MCF 10A (cell line): ENCODE data around the gene ZNF554. TPM values are rescaled to one million over a fixed set of nuclear protein-coding genes. Genes with fewer than 3 reads are reported as not detected.

ENCODE experiments used
- BruUV-seq: library from RNA; stranded (reverse); fragments of 400-500 nt; replicated peaks from 2 replicates; lab custom pipeline; 2021; lab: Mats Ljungman, UMichigan
- CTCF ChIA-PET: fragments of 300-600 bp; sonication (Branson Sonifier 250); formaldehyde crosslinking; extraction: SDS; loops from one replicate; lab custom pipeline; 2021; ENCODE audit warnings: antibody characterized with exemption, inconsistent platforms; lab: Yijun Ruan, JAX
- POLR2A ChIA-PET: fragments of 300-600, 350-650 bp; sonication (Branson Sonifier 250); formaldehyde crosslinking; extraction: SDS; loops from one replicate; lab custom pipeline; 2020; ENCODE audit warnings: antibody characterized with exemption, inconsistent platforms; lab: Yijun Ruan, JAX
- DNase-seq: peaks from one replicate; pipeline ENCODE4 v3.0.0-alpha.2; 2018; ENCODE audit not compliant: unreplicated experiment
- H3K27ac Mint-ChIP-seq: one replicate; pipeline ENCODE4 v1.8.0; 2022; ENCODE audit warnings: mild to moderate bottlenecking, low read depth, mixed read lengths; ENCODE audit not compliant: unreplicated experiment
- H3K27me3 Mint-ChIP-seq: one replicate; pipeline ENCODE4 v1.8.0; 2022; ENCODE audit warnings: mixed read lengths; ENCODE audit not compliant: insufficient read depth, unreplicated experiment
- H3K36me3 Mint-ChIP-seq: one replicate; pipeline ENCODE4 v1.8.0; 2022; ENCODE audit warnings: mild to moderate bottlenecking, moderate library complexity, mixed read lengths; ENCODE audit not compliant: insufficient read depth, unreplicated experiment
- H3K4me1 Mint-ChIP-seq: one replicate; pipeline ENCODE4 v1.8.0; 2022; ENCODE audit warnings: mixed read lengths; ENCODE audit not compliant: insufficient read depth, unreplicated experiment
- H3K4me3 Mint-ChIP-seq: one replicate; pipeline ENCODE4 v1.8.0; 2022; ENCODE audit warnings: mild to moderate bottlenecking, moderate library complexity, mixed read lengths; ENCODE audit not compliant: unreplicated experiment
- H3K9me3 Mint-ChIP-seq: one replicate; pipeline ENCODE4 v1.8.0; 2022; ENCODE audit warnings: mixed read lengths; ENCODE audit not compliant: unreplicated experiment
- CTCF ChIP-seq: fragments of 200-600 bp; IDR thresholded peaks from one replicate; pipeline ENCODE4 v1.8.0; 2022; ENCODE audit warnings: antibody characterized with exemption, mild to moderate bottlenecking; ENCODE audit not compliant: unreplicated experiment
- intact Hi-C: fragments of 100-400 bp; cut with micrococcal nuclease; formaldehyde crosslinking; loops from 2 replicates; pipeline ENCODE4 v1.14.1; 2022
- total RNA-seq: library from RNA; stranded (reverse); gene quantifications from 2 replicates; pipeline ENCODE4 v1.2.3, GENCODE V29; 2022

The ZNF554 gene
- total RNA-seq, 1 experiment from 2014 or later = 3.1 TPM

- peaks cover 6% of the 10 kb centered on the region for H3K4me1 Mint-ChIP-seq
- H3K27ac Mint-ChIP-seq = no peak overlapping the region
- ChIA-PET POLR2A (interaction anchor here (0.9 to 2.7 kb wide), 11 partner anchors 9 to 215 kb away, joined by 3 to 11 read pairs (median 5); partner anchors contain the start of genes SGTA, ZNF554 and ZNF57), CTCF (interaction anchor here (0.7 to 0.9 kb wide), 2 partner anchors 22 to 46 kb away, joined by 3 read pairs; no protein-coding TSS in a partner anchor)
- peak overlapping the region; percentile 83 for H3K4me3 Mint-ChIP-seq
- no peak for TF ChIP-seq CTCF
- H3K27me3 Mint-ChIP-seq = no peaks in the 10 kb centered on the region
- BruUV-seq = no TSS peak
- intact Hi-C loops = no loop called here
- H3K36me3 Mint-ChIP-seq = no peaks in the 10 kb centered on the region
- peaks cover 3% of the 10 kb centered on the region for H3K9me3 Mint-ChIP-seq
- no peak for DNase-seq
These were observed 22.3 kb downstream of the ZNF554 start for GRCh38 chr19:2841855-2842574.

GRCh38 chr19:2845107-2845506 lies 25.4 kb downstream of the ZNF554 start:
- ChIA-PET POLR2A (no interaction called here), CTCF (no interaction called here)
- H3K27me3 Mint-ChIP-seq = no peaks in the 10 kb centered on the region
- intact Hi-C loops = no loop called here
- H3K27ac Mint-ChIP-seq = no peak overlapping the region
- H3K9me3 Mint-ChIP-seq = peaks cover 11% of the 10 kb centered on the region
- no peak for TF ChIP-seq CTCF
- peaks cover 6% of the 10 kb centered on the region for H3K4me1 Mint-ChIP-seq
- peaks cover 11% of the 10 kb centered on the region for H3K36me3 Mint-ChIP-seq
- no peak for DNase-seq
- BruUV-seq = no TSS peak
- no peak overlapping the region for H3K4me3 Mint-ChIP-seq

- ChIA-PET POLR2A (interaction anchor here (0.5 kb wide), 1 partner anchor 153 kb away, joined by 3 read pairs; no protein-coding TSS in a partner anchor), CTCF (no interaction called here)
- Mint-ChIP-seq H3K27me3 (no peaks in the 10 kb centered on the region), H3K9me3 (peaks cover 16% of the 10 kb centered on the region), H3K4me3 (no peak overlapping the region), H3K27ac (no peak overlapping the region), H3K36me3 (peaks cover 23% of the 10 kb centered on the region), H3K4me1 (peaks cover 6% of the 10 kb centered on the region)
- DNase-seq = no peak
- no peak for TF ChIP-seq CTCF
- no TSS peak for BruUV-seq
- intact Hi-C loops = no loop called here
These were observed 26.7 kb downstream of the ZNF554 start for GRCh38 chr19:2846180-2846894.

- Mint-ChIP-seq H3K9me3 (peaks cover 18% of the 10 kb centered on the region), H3K27me3 (no peaks in the 10 kb centered on the region), H3K4me3 (no peak overlapping the region), H3K27ac (no peak overlapping the region), H3K4me1 (peaks cover 2% of the 10 kb centered on the region), H3K36me3 (peaks cover 35% of the 10 kb centered on the region)
- ChIA-PET CTCF (interaction anchor here (0.7 kb wide), 2 partner anchors 40 to 265 kb away, joined by 3 read pairs; no protein-coding TSS in a partner anchor), POLR2A (no interaction called here)
- BruUV-seq = no TSS peak
- no peak for DNase-seq
- intact Hi-C loops = no loop called here
- TF ChIP-seq CTCF = no peak
These were observed 27.8 kb downstream of the ZNF554 start for GRCh38 chr19:2847507-2847906.
